HEK293T (cell line): ENCODE measurements around the gene BCOR.

Source experiments
- ARNT ChIP-seq: fragments of 450-650 bp; IDR thresholded peaks from 2 replicates; pipeline ENCODE4 v1.6.1; 2017; ENCODE audit warnings: mild to moderate bottlenecking
- BHLHE40 ChIP-seq: fragments of 450-650 bp; IDR thresholded peaks from 2 replicates; pipeline ENCODE4 v1.6.1; 2016; ENCODE audit warnings: mild to moderate bottlenecking, moderate library complexity, borderline replicate concordance
- CTBP1 ChIP-seq: fragments of 450-650 bp; IDR thresholded peaks from 2 replicates; pipeline ENCODE4 v1.6.1; 2016; ENCODE audit warnings: borderline replicate concordance
- FOXM1 ChIP-seq: fragments of 450-650 bp; IDR thresholded peaks from 2 replicates; pipeline ENCODE4 v1.6.1; 2017; ENCODE audit warnings: mild to moderate bottlenecking, borderline replicate concordance
- HDGF ChIP-seq: fragments of 450-650 bp; IDR thresholded peaks from 2 replicates; pipeline ENCODE4 v1.6.1; 2017; ENCODE audit warnings: antibody characterized with exemption, borderline replicate concordance
- SP1 ChIP-seq: fragments of 450-650 bp; IDR thresholded peaks from 2 replicates; pipeline ENCODE4 v1.6.1; 2017
- SUZ12 ChIP-seq: fragments of 450-650 bp; IDR thresholded peaks from 2 replicates; pipeline ENCODE4 v1.6.1; 2016; ENCODE audit warnings: mild to moderate bottlenecking
- TARDBP ChIP-seq: fragments of 450-650 bp; IDR thresholded peaks from 2 replicates; pipeline ENCODE4 v1.6.1; 2016
- ZNF384 ChIP-seq: fragments of 450-650 bp; IDR thresholded peaks from 2 replicates; pipeline ENCODE4 v1.6.1; 2016

DNA sequence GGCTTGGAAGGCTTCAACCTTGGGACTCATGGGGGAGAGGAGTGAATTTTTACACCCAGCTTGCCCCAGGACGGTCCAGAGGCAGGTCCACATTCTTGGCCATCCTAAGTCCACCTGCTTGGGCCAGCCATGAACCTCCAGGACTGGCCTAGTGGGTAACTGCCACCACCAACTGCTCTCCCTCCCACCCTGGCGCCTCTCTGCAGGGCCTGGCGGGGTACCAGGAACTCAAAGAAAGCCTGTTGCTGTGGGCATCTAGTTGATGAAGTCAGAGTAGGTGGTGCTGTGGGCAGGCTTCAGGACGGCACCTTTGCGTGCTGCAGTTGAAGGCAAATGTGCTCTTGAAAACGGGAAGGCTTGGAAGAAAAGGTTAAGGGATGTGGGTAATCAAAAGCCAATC, 12.0 kb downstream of the BCOR start:
- TF ChIP-seq FOXM1 (no peak), SP1 (no peak), BHLHE40 (no peak), ARNT (no peak), SUZ12 (no peak), ZNF384 (no peak), HDGF (no peak), CTBP1 (no peak), TARDBP (no peak)
